SK-MEL-5 (cell line): ENCODE results near the gene AMDHD1. TPM values are rescaled to one million over a fixed set of nuclear protein-coding genes. Genes with fewer than 3 reads are reported as not detected.

Experiments
- DNase-seq: peaks from one replicate; pipeline ENCODE4 v3.0.0-alpha.2; 2016; ENCODE audit warnings: low read depth, low spot score
- in situ Hi-C: cut with HindIII; loops from 2 replicates; pipeline ENCODE4 v1.10.0; 2016; ENCODE audit warnings: low sequenced_read_pairs, high pct_unique_total_duplicates, low pct_unique_long_range_greater_than_20kb
- total RNA-seq: library from RNA; depleted of rRNA; stranded (reverse); fragments of >200 nt; shearing (Covaris generic); gene quantifications from 2 replicates; pipeline ENCODE4 v1.2.3, GENCODE V29; 2014; rRNA removed

The AMDHD1 gene
- total RNA-seq, 1 experiment from 2014 or later: 1.1 TPM

GRCh38 chr12:96014943-96015599, 71.9 kb downstream of the AMDHD1 start:
- in situ Hi-C loops: no loop called here

GRCh38 chr12:96015672-96016071, 72.5 kb downstream of the AMDHD1 start:
- DNase-seq: peak; percentile 64
- in situ Hi-C loops: no loop called here

More at GRCh38 chr12:96014943-96015599, 71.9 kb downstream of the AMDHD1 start:
- no peak for DNase-seq

Other genes with a start within 250 kb of the AMDHD1 start
- gene NTN4, start 152.6 kb upstream of the AMDHD1 start, total RNA-seq: 0.58 TPM in 1 of 2 replicates, not detected in the other
- gene SNRPF, start 84.4 kb upstream of the AMDHD1 start, total RNA-seq: 15.8 and 17.9 TPM in 2 replicates
- 0.16 TPM in 1 of 2 replicates, not detected in the other for gene CCDC38, start 717 bp upstream of the AMDHD1 start, total RNA-seq
- not detected in 2 replicates for gene HAL, start 53.0 kb downstream of the AMDHD1 start, total RNA-seq
- 85.2 and 88.4 TPM in 2 replicates for gene LTA4H, start 92.3 kb downstream of the AMDHD1 start, total RNA-seq